H1 (cell line): ENCODE measurements around the gene UBE2E2. TPM values are rescaled to one million over a fixed set of nuclear protein-coding genes. Genes with fewer than 3 reads are reported as not detected.

ENCODE experiments used
- BCL11A ChIP-seq, 2 experiments: IDR thresholded peaks; one replicate each; pipeline ENCODE4 v1.6.1; 2011; ENCODE audit warnings: low read depth in 2 of 2, low read length in 2 of 2, mild to moderate bottlenecking in 2 of 2
- CHD7 ChIP-seq: fragments of 300-600 bp; sonication (generic); IDR thresholded peaks from 2 replicates; pipeline ENCODE4 v1.7.1; 2012; ENCODE audit warnings: low read length, moderate library complexity, mild to moderate bottlenecking, inconsistent platforms; ENCODE audit not compliant: insufficient replicate concordance
- EP300 ChIP-seq, 2 experiments: IDR thresholded peaks; 1 replicate in 1 of 2; 2 replicates in 1 of 2; pipeline ENCODE4 v1.6.1; 2011 to 2012; ENCODE audit warnings: low read depth in 2 of 2, low read length in 2 of 2, mild to moderate bottlenecking in 2 of 2, borderline replicate concordance in 1 of 2, inconsistent platforms in 1 of 2, moderate library complexity in 1 of 2
- FOSL1 ChIP-seq: IDR thresholded peaks from 2 replicates; pipeline ENCODE4 v1.6.1; 2011; ENCODE audit warnings: mild to moderate bottlenecking, low read depth, low read length, moderate library complexity; ENCODE audit not compliant: insufficient read depth
- polyA plus RNA-seq, 7 experiments: library from polyadenylated mRNA; depleted of rRNA in 3 of 7; stranded (reverse) in 5 of 7; unstranded in 2 of 7; fragments of >200 nt in 5 of 7; fragments of 200-250 nt in 2 of 7; gene quantifications; 1 replicate in 5 of 7; 2 replicates in 1 of 7; 4 replicates in 1 of 7; pipeline versions ENCODE4 v1.2.1 to v1.2.3, GENCODE V29; 2011 to 2013; ENCODE audit warnings: missing spikeins in 2 of 7, mixed read lengths in 2 of 7
- total RNA-seq: library from RNA; stranded (reverse); fragmentation: NEBNext Ultra II Directional; extraction: Animal tissue kit (Norgen Biotek cat#: 25700); gene quantifications from 2 replicates; pipeline ENCODE4 v1.2.1, GENCODE V29; 2021

The UBE2E2 gene
- total and polyA plus RNA-seq, 2 of the 8 experiments (the other 6 are each of a cell fraction or from before 2014, with no cell fraction given) = 57.6 to 70.6 TPM

GRCh38 chr3:23468203-23468602 lies 265.1 kb downstream of the UBE2E2 start (continued):
- TF ChIP-seq CHD7 = no peak
- no peak for TF ChIP-seq BCL11A (IDR thresholded peaks at IDR 0.05; ENCODE audit: low read depth in 2 of 2, low read length in 2 of 2)
- no peak for TF ChIP-seq FOSL1
- no peak for TF ChIP-seq EP300 (IDR thresholded peaks at IDR 0.05; ENCODE audit: borderline replicate concordance in 1 of 2, low read depth in 2 of 2, low read length in 2 of 2)
